GM19452 (cell line): ENCODE measurements around the gene CFAP91.

Experiments used
- ATAC-seq: cut with Tn5 transposase; IDR thresholded peaks from one replicate; pipeline ENCODE4 v1.9.1; 2021; ENCODE audit not compliant: unreplicated experiment

CFAP91 gene

DNA sequence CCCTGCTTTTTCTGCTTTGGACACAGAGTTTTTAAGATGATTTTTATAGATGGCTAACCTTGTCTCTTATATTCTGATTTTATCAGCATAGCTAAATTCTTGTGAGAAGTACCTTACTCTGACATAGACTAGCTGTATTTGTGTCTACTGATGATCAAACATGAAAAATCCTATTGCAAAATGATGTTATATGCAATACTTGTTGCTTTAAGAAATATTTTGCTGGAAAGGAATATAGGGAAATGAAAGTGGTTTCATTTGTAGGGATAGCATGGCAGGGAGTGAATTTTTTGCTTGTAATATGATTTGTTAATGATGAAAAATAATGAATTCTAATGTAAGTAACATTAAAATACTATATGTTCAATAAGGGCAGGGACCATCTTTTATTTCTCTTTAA is 35.9 kb downstream of the CFAP91 start:
- no peak for ATAC-seq

DNA sequence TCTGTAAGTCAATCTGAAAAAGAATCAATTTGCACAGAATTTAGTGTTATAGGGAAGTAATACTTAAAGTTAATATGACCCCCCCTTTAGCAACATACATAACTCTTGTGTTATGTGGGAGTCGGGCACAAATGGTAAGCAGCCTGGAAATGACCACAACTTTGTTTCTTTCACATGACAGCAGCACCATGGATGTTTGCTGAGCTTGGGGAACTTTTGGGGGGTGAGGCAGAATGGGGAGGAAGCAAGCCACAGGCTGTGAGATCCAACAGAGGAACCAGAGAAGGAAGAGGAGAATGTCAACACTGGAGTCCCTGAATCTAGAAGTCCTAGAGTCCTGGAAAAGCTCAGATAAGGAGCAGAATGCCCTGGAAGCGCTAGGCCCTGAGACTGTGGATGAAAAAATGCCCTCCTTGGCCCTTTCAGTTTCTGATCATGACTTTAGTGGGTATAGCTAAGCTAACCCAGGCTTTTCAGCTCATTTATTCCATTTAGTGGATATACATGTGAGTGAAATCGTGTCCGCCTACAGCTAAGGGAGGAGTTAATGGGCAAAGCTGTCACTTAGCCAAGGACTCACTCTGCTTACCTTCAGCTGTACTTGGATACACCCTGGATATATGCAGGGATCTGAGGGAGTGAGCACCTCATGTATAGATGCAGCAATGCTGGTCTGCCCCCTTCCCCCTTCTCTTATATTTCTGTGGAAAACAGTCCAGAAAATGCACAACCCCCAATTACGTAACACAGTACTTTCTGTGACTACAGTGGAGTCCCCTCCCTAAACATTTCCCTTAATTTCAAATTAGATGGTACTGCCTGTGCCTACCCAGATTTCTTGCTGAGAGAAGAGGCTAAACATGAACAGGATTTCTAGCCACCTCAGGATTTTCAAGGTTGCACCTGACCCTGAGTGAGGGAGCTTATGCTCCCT is 39.1 kb downstream of the CFAP91 start:
- no peak for ATAC-seq

DNA sequence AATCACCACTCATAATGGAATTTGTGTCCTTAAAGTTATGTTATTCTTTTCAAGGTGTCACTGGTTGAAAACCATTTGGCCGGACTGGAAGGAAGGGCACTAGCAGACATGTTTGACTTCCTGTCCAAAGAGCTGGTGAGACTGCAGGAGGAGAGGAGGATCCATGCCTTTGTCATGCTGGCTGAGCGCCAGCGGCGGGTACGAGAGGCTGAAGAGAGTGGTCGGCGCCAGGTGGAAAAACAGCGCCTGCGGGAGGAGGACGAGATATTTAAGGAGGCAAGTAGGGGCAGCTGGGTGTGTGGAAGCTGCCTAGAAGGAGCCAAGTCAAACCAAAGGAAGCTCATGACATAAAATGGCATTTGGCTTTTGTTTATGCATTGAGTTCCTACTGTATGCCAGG is 41.1 kb downstream of the CFAP91 start:
- ATAC-seq = no peak

DNA sequence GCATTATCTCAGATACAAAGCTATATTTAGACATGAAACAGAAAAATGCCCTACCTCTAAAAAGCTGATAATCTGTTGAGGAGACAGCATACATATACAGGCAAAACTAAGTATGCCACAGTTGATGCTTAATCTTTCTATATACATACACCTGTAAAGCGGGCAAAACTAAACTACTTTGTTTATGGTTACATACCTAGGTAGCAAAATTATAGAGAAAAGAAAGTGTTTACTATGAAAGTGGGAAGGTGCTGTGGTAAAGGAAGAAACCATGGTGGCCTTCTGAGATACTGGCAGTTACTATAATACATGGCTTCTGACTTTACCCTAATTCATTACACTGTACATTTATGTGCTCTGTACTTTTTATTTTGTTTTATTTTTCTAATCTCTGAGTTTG is 43.1 kb downstream of the CFAP91 start:
- no peak for ATAC-seq

DNA sequence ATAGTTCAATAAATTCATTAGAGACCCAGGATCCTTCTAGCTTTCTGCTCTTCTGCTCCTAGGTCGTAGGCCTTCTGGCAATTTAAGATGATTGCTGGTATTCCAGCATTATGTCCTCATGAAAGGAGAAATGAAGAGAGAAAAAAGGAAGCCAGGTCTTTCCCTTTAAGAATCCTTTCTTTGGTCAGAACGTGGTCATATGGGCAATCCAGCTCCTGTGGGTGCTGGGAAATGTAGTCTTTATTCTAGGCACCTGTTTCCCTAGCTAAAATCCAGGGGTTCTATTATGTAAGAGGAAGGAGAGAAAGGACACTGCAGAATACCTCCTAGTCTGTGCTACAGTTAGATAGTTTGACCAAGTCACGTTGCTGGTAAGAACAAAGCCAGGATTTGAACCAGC is 43.6 kb downstream of the CFAP91 start:
- no peak for ATAC-seq

DNA sequence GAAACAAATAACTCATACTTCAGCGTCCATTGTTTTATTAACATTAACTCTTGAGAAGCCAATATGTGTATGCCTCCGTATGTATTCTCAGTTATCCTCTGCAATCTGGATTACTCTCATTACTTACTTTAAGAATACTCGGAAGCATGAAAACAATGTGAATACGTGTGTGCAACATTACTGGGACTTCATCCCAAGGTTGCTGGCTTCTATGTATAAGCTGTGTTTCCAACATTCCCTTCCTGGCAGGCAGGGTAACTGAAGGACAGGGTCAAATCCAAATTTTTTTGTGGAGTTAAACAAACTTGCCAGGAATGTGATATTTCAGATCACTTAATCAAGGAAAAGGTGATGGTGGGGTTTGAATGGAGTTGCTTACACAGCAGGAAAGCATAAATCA is 44.5 kb downstream of the CFAP91 start:
- ATAC-seq = no peak

DNA sequence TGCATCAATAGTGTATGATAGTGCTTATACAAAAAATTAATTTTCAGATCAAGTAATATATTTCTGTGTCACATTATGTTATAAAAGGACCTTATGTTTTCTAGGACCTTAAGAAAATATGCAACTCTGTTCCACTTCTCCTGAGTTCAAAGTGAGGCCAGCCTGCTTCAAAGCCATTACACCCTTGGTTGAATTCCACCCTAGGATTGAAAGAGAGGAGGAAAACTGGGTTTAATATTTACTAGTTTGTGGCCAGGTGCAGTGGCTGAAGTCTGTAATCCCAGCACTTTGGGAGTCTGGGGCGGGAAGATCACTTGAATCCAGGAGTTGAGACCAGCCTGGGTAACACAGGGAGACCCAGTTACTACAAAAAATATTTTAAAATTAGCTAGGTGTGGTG is 46.2 kb downstream of the CFAP91 start:
- ATAC-seq = no peak

DNA sequence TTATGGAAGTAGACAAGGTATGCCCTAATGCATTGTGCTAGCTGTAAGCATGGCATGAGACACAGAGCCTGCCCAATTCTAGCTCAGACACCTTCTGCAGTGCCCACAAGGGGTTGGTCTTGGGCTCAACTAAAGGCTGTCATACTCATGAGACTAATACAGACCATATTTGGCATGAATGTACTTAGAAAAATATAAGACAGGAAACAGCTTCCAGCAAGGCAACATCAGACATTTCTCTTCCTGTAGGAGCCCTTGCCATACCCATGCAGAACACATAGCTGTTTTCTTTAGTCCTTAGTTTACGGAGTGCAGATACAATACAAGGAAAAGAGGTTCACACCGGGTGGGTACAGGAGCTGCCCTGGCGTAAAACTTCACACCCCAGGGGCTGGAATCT is 48.6 kb downstream of the CFAP91 start:
- no peak for ATAC-seq
